ENCODE data around the gene ADGRL3. TPM values are rescaled to one million over a fixed set of nuclear protein-coding genes. Genes with fewer than 3 reads are reported as not detected.

ADGRL3 gene
- total and polyA plus RNA-seq, 12 donors, result 2.4 to 182 (median 22.1) TPM

- Histone ChIP-seq H3K4me1 (replicated peaks in 1 of 2) (no peaks in the 10 kb centered on the region), H3K4me3 (no peak overlapping the region), H3K27ac (no peak overlapping the region), H3K27me3 (no peaks in the 10 kb centered on the region), H3K36me3 (replicated peaks in 1 of 2) (no peaks in the 10 kb centered on the region), H3K9me3 (replicated peaks in 1 of 3) (no peaks in the 10 kb centered on the region)
- intact Hi-C loops (cut with DNase I), result no loop called here
- 55 to 79% (median 68%) methylated on average over 2 of the region's 2 CpGs for WGBS, 4 donors
- DNase-seq, result no peak
- TF ChIP-seq CTCF (IDR thresholded peaks at IDR 0.05) (no peak), POLR2A (IDR thresholded peaks at IDR 0.05) (no peak)
Measured at GRCh38 chr4:62028745-62029144, 828.6 kb downstream of the ADGRL3 start.

- Histone ChIP-seq H3K4me3 (no peak overlapping the region), H3K9me3 (replicated peaks in 1 of 3) (no peaks in the 10 kb centered on the region), H3K36me3 (replicated peaks in 1 of 2) (no peaks in the 10 kb centered on the region), H3K27me3 (no peaks in the 10 kb centered on the region), H3K4me1 (replicated peaks in 1 of 2) (no peaks in the 10 kb centered on the region), H3K27ac (no peak overlapping the region)
- 65 to 90% (median 85%) methylated on average over 2 of the region's 2 CpGs for WGBS, 4 donors
- TF ChIP-seq CTCF (IDR thresholded peaks at IDR 0.05) (no peak), POLR2A (IDR thresholded peaks at IDR 0.05) (no peak)
- intact Hi-C loops (cut with DNase I), result no loop called here
- DNase-seq, result no peak
Measured at GRCh38 chr4:62030958-62031357, 830.8 kb downstream of the ADGRL3 start.

GRCh38 chr4:62037571-62037970 lies 837.4 kb downstream of the ADGRL3 start:
- Histone ChIP-seq H3K27ac (no peak overlapping the region), H3K9me3 (replicated peaks in 1 of 3) (no peaks in the 10 kb centered on the region), H3K4me3 (no peak overlapping the region), H3K4me1 (replicated peaks in 1 of 2) (no peaks in the 10 kb centered on the region), H3K27me3 (no peaks in the 10 kb centered on the region), H3K36me3 (replicated peaks in 1 of 2) (no peaks in the 10 kb centered on the region)
- intact Hi-C loops (cut with DNase I), result no loop called here
- DNase-seq, result no peak
- WGBS, 4 donors, result 86 to 93% (median 89%) methylated on average over 5 of the region's 5 CpGs
- TF ChIP-seq POLR2A (IDR thresholded peaks at IDR 0.05) (no peak), CTCF (IDR thresholded peaks at IDR 0.05) (no peak)

GRCh38 chr4:62051332-62051731 lies 851.2 kb downstream of the ADGRL3 start:
- WGBS, 4 donors, result 62 to 73% (median 64%) methylated on average over 3 of the region's 3 CpGs
- Histone ChIP-seq H3K27me3 (no peaks in the 10 kb centered on the region), H3K4me1 (replicated peaks in 1 of 2) (no peaks in the 10 kb centered on the region), H3K9me3 (replicated peaks in 1 of 3) (no peaks in the 10 kb centered on the region), H3K27ac (no peak overlapping the region), H3K36me3 (replicated peaks in 1 of 2) (no peaks in the 10 kb centered on the region), H3K4me3 (no peak overlapping the region)
- intact Hi-C loops (cut with DNase I), result no loop called here
- no peak for DNase-seq
- no peak for TF ChIP-seq POLR2A (IDR thresholded peaks at IDR 0.05)
- no peak for TF ChIP-seq CTCF (IDR thresholded peaks at IDR 0.05)

All from adrenal gland (tissue), 12 donors.